Keratinocyte (primary cell): ENCODE measurements around the gene MED16. TPM values are rescaled to one million over a fixed set of nuclear protein-coding genes. Genes with fewer than 3 reads are reported as not detected.

Experiments
- DNase-seq: peaks from one replicate; pipeline ENCODE4 v3.0.0-alpha.2; 2011; ENCODE audit warnings: low read depth, missing footprints, low spot score
- FAIRE-seq: peaks from 2 replicates; lab custom pipeline; 2011; peaks lifted over from hg19 to GRCh38; lab: Jason Lieb, UNC
- H2AFZ ChIP-seq: 2 replicates; pipeline ENCODE4 v1.6.0; 2012; ENCODE audit warnings: low read length, control low read depth, inconsistent platforms; ENCODE audit not compliant: control insufficient read depth
- H3K27ac ChIP-seq: 2 replicates; pipeline ENCODE4 v1.5.1; 2011; ENCODE audit warnings: low read length; ENCODE audit not compliant: control insufficient read depth, insufficient read depth
- H3K27me3 ChIP-seq: 3 replicates; pipeline ENCODE4 v1.6.0; 2011; ENCODE audit warnings: low read length; ENCODE audit not compliant: control insufficient read depth, insufficient read depth; ENCODE audit errors: extremely low read depth
- H3K36me3 ChIP-seq, 2 experiments: 2 replicates in 1 of 2; 3 replicates in 1 of 2; pipeline ENCODE4 v1.5.1; 2011; ENCODE audit warnings: low read length in 2 of 2, mild to moderate bottlenecking in 1 of 2; ENCODE audit not compliant: control insufficient read depth in 2 of 2, insufficient read depth in 2 of 2; ENCODE audit errors: extremely low read depth in 1 of 2
- H3K4me1 ChIP-seq: 3 replicates; pipeline ENCODE4 v1.5.1; 2011; ENCODE audit warnings: low read length; ENCODE audit not compliant: control insufficient read depth, insufficient read depth; ENCODE audit errors: extremely low read depth
- H3K4me2 ChIP-seq: 3 replicates; pipeline ENCODE4 v1.6.0; 2011; ENCODE audit warnings: low read depth, low read length; ENCODE audit not compliant: control insufficient read depth, insufficient read depth; ENCODE audit errors: extremely low read depth
- H3K4me3 ChIP-seq, 3 experiments: fragments of 200-600 bp in 1 of 3; sonication (generic) in 1 of 3; 2 replicates in 2 of 3; 3 replicates in 1 of 3; pipeline ENCODE4 v1.5.1; 2011 to 2016; ENCODE audit warnings: low read length in 3 of 3, mild to moderate bottlenecking in 3 of 3, control low read depth in 2 of 3, inconsistent platforms in 1 of 3, low read depth in 1 of 3, mixed read lengths in 1 of 3, mixed run types in 1 of 3, moderate library complexity in 1 of 3; ENCODE audit not compliant: control insufficient read depth in 2 of 3, insufficient read depth in 2 of 3; ENCODE audit errors: extremely low read depth in 1 of 3
- H3K79me2 ChIP-seq: 2 replicates; pipeline ENCODE4 v1.6.0; 2012; ENCODE audit warnings: low read length; ENCODE audit not compliant: control insufficient read depth, insufficient read depth
- H3K9ac ChIP-seq: 3 replicates; pipeline ENCODE4 v1.6.0; 2011; ENCODE audit warnings: low read length; ENCODE audit not compliant: control insufficient read depth, insufficient read depth; ENCODE audit errors: extremely low read depth
- H3K9me1 ChIP-seq: 3 replicates; pipeline ENCODE4 v1.6.0; 2011; ENCODE audit warnings: low read length; ENCODE audit not compliant: control insufficient read depth, insufficient read depth; ENCODE audit errors: extremely low read depth
- H3K9me3 ChIP-seq: 2 replicates; pipeline ENCODE4 v1.5.1; 2012; ENCODE audit warnings: low read depth, low read length; ENCODE audit not compliant: control insufficient read depth
- H4K20me1 ChIP-seq: 3 replicates; pipeline ENCODE4 v1.6.0; 2011; ENCODE audit warnings: low read length; ENCODE audit not compliant: control insufficient read depth, insufficient read depth; ENCODE audit errors: extremely low read depth
- EZH2 ChIP-seq: IDR thresholded peaks from one replicate; pipeline ENCODE4 v1.6.1; 2012; ENCODE audit warnings: inconsistent platforms, mild to moderate bottlenecking, low read length, moderate library complexity
- dilution Hi-C: fragments of 300-500 bp; cut with MboI; formaldehyde crosslinking; loops from one replicate; pipeline ENCODE4 v1.7.0; 2020; ENCODE audit warnings: low sequenced_read_pairs; ENCODE audit not compliant: extremely low pct_ligation_motif_present
- polyA plus RNA-seq, 5 experiments: library from polyadenylated mRNA; depleted of rRNA in 3 of 5; stranded (reverse) in 3 of 5; stranded (forward) in 1 of 5; unstranded in 1 of 5; fragments of >200 nt; gene quantifications; 1 replicate in 1 of 5; 2 replicates in 3 of 5; 3 replicates in 1 of 5; pipeline versions ENCODE4 v1.2.1 to v1.2.3, GENCODE V29; 2011 to 2012; ENCODE audit warnings: missing spikeins in 2 of 5, low read depth in 1 of 5, low replicate concordance in 1 of 5
- TF ChIP-seq, protein P1 (sequence below), 3 experiments: IDR thresholded peaks in 1 of 3; conservative IDR thresholded peaks in 1 of 3; optimal IDR thresholded peaks in 1 of 3; 2 replicates in 2 of 3; 3 replicates in 1 of 3; pipeline versions ENCODE3 to v1.5.1; 2011; ENCODE audit warnings: low read length in 3 of 3, mild to moderate bottlenecking in 3 of 3, moderate library complexity in 2 of 3, control low read depth in 1 of 3, inconsistent platforms in 1 of 3; ENCODE audit not compliant: insufficient read depth in 2 of 3; ENCODE audit errors: extremely low read depth in 1 of 3

MED16 gene
- polyA plus RNA-seq, 1 donor (not counting 4 experiments of a cell fraction or from before 2014, with no cell fraction given): 9.7 TPM

DNA sequence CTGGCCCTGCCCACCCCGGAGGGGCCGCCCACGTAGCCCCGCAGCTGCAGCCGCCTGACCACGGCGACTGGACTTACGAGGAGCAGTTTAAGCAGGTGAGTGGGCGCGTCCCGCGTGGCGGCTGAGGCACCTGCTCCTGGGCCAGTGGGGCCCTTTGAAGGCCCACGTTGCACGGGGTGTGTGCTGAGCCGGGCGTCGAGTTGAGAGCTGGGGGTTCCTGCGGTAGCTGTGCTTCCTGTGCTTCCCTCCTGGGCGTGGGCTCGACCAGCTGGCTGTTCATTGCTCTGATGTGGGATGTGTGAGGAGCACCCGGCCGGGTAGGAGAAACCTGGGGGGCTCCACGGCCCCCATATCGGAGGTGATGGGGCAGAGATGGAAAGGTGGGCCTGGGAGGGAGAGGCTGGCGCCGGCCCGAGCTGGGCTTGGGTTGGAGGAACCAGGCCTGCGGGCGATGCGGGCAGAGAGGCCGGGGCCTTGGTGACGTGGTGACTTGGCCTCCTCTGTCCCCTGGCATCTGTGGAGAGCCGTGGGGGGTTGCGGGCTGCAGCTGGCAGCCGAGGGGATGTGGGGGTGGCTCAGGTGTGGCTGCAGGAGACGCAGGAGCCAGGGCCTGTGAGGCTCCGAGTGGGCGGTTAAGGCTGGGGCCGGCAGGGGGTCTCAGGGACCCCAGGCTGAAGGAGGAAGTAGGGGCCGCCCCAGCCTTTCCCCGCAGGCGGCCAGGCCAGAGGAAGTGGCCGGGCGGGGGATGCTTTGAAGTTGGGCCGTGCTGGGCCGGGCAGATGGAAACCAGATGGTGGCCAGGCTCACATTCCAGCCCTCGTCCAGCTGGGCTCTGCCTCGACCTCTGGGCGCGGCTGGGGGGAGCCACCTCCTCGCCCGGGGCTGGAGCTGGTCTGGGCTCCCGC is 39.9 kb upstream of the MED16 start:
- H3K4me3 ChIP-seq: no peak overlapping the region
- no peaks in the 10 kb centered on the region for H4K20me1 ChIP-seq
- H2AFZ ChIP-seq: no peak overlapping the region
- H3K9ac ChIP-seq: no peak overlapping the region
- no peaks in the 10 kb centered on the region for H3K9me1 ChIP-seq
- no peaks in the 10 kb centered on the region for H3K27me3 ChIP-seq
- peaks cover 3 to 4% of the 10 kb centered on the region in 2 experiments for H3K36me3 ChIP-seq
- no peak for TF ChIP-seq EZH2
- TF ChIP-seq, protein P1, sequence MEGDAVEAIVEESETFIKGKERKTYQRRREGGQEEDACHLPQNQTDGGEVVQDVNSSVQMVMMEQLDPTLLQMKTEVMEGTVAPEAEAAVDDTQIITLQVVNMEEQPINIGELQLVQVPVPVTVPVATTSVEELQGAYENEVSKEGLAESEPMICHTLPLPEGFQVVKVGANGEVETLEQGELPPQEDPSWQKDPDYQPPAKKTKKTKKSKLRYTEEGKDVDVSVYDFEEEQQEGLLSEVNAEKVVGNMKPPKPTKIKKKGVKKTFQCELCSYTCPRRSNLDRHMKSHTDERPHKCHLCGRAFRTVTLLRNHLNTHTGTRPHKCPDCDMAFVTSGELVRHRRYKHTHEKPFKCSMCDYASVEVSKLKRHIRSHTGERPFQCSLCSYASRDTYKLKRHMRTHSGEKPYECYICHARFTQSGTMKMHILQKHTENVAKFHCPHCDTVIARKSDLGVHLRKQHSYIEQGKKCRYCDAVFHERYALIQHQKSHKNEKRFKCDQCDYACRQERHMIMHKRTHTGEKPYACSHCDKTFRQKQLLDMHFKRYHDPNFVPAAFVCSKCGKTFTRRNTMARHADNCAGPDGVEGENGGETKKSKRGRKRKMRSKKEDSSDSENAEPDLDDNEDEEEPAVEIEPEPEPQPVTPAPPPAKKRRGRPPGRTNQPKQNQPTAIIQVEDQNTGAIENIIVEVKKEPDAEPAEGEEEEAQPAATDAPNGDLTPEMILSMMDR (optimal IDR thresholded peaks at IDR 0.05 in 1 of 3, IDR thresholded peaks at IDR 0.05 in 1 of 3, conservative IDR thresholded peaks at IDR 0.05 in 1 of 3; ENCODE audit: extremely low read depth in 1 of 3, insufficient read depth in 2 of 3, low read length in 3 of 3): no peak
- H3K79me2 ChIP-seq: no peaks in the 10 kb centered on the region
- no peaks in the 10 kb centered on the region for H3K4me1 ChIP-seq
- H3K9me3 ChIP-seq: no peaks in the 10 kb centered on the region
- H3K27ac ChIP-seq: no peak overlapping the region
- FAIRE-seq: no peak
- no peak for DNase-seq
- no peak overlapping the region for H3K4me2 ChIP-seq
- dilution Hi-C loops: no loop called here

DNA sequence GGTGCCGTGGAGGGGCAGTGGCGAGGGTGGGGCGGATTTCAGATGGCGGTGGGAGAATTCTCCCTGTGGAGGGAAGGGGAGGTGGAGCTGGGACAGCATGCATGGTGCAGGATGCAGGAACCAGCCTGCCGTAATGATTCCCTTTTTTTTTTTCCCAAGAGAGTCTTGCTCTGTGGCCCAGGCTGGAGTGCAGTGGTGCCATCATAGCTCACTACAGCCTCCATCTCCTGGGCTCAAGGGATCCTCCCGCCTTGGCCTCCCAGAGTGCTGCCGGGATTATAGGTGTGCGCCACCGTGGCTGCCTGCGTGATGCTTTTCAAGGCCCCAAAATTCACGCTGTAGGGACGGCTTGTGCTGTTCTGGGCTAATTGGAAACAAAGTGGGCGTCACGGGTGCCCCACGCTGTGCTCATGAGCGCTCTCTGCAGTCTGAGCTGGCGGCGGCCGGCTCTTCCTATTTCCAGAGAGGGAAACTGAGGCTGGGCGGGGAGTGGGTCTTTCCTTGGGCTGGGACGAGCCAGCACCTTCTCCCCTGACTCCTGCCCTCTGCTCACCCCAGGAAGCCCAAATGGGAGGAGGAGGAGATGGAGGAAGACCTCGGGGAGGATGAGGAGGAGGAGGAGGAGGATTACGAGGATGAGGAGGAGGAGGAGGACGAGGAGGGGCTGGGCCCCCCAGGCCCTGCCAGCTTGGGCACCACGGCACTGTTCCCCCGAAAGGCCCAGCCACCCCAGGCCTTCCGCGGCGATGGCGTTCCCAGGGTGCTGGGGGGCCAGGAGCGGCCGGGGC is 39.1 kb upstream of the MED16 start:
- H3K4me3 ChIP-seq: no peak overlapping the region
- H2AFZ ChIP-seq: no peak overlapping the region
- H3K9me1 ChIP-seq: no peaks in the 10 kb centered on the region
- H3K4me2 ChIP-seq: no peak overlapping the region
- H3K79me2 ChIP-seq: no peaks in the 10 kb centered on the region
- DNase-seq: no peak
- no peaks in the 10 kb centered on the region for H3K27me3 ChIP-seq
- H3K27ac ChIP-seq: no peak overlapping the region
- no peak for FAIRE-seq
- no peak for TF ChIP-seq EZH2
- TF ChIP-seq, protein P1 (optimal IDR thresholded peaks at IDR 0.05 in 1 of 3, IDR thresholded peaks at IDR 0.05 in 1 of 3, conservative IDR thresholded peaks at IDR 0.05 in 1 of 3; ENCODE audit: extremely low read depth in 1 of 3, insufficient read depth in 2 of 3, low read length in 3 of 3): no peak
- H3K4me1 ChIP-seq: no peaks in the 10 kb centered on the region
- no peak overlapping the region for H3K9ac ChIP-seq
- H4K20me1 ChIP-seq: no peaks in the 10 kb centered on the region
- dilution Hi-C loops: no loop called here
- peaks cover 0 to 4% of the 10 kb centered on the region in 2 experiments for H3K36me3 ChIP-seq
- no peaks in the 10 kb centered on the region for H3K9me3 ChIP-seq
